ENCODE data around the gene PRDM16. TPM values are rescaled to one million over a fixed set of nuclear protein-coding genes. Genes with fewer than 3 reads are reported as not detected.
"Not testable (repeated sequence)": the region's sequence is repeated elsewhere in the genome, so short reads cannot be mapped to it uniquely, and the experiment has no call there.

Gene PRDM16
- total and polyA plus RNA-seq, 2 of the 4 experiments (the other 2 are of a cell fraction) = 0.02 TPM; not detected in 1

- H2BK15ac ChIP-seq (ENCODE audit: low read depth, low read length); H4K8ac ChIP-seq (ENCODE audit: low read depth in 2 of 2, low read length in 2 of 2); H3K27me3 ChIP-seq (ENCODE audit: control insufficient read depth, insufficient read depth, low read length); H2AK9ac ChIP-seq (replicated peaks; ENCODE audit: low read depth, low read length, poor library complexity); H3K36me3 ChIP-seq (ENCODE audit: control insufficient read depth, insufficient read depth, low read length); dilution Hi-C loops (cut with HindIII; ENCODE audit: low sequenced_read_pairs, unreplicated experiment); H3K27ac ChIP-seq (ENCODE audit: insufficient read depth, low read length); DNase-seq; H3K9ac ChIP-seq (ENCODE audit: low read depth, low read length); H3K4me1 ChIP-seq (ENCODE audit: control insufficient read depth, insufficient read depth, low read length); H4K20me1 ChIP-seq (ENCODE audit: insufficient read depth, low read length); H3K79me1 ChIP-seq (ENCODE audit: low read depth in 1 of 2, low read length in 2 of 2); ATAC-seq (ENCODE audit: low read depth); H3K4me3 ChIP-seq (ENCODE audit: insufficient read depth, low read depth, low read length); CTCF ChIA-PET; H3K4ac ChIP-seq (ENCODE audit: low read depth, low read length); H3K4me2 ChIP-seq (ENCODE audit: low read depth, low read length); POLR2A ChIA-PET (ENCODE audit: unreplicated experiment); H3K56ac ChIP-seq (ENCODE audit: extremely low read depth, insufficient read depth, low read length); H4K91ac ChIP-seq (ENCODE audit: insufficient read depth, low read depth, low read length); H3K9me3 ChIP-seq (ENCODE audit: control insufficient read depth, insufficient read depth, low read length); H3K9me1 ChIP-seq (ENCODE audit: insufficient read depth, low read length); H3K23ac ChIP-seq (ENCODE audit: low read depth, low read length); H3K14ac ChIP-seq (replicated peaks; ENCODE audit: low read depth, low read length); H3K18ac ChIP-seq (ENCODE audit: low read depth, low read length); BruUV-seq (replicated peaks); intact Hi-C loops (cut with micrococcal nuclease); H2AK5ac ChIP-seq (ENCODE audit: low read depth, low read length); H2AFZ ChIP-seq (replicated peaks; ENCODE audit: low read length, poor library complexity); H2BK5ac ChIP-seq (ENCODE audit: low read depth, low read length, poor library complexity, severe bottlenecking); H2BK120ac ChIP-seq (ENCODE audit: low read depth, low read length); H4K5ac ChIP-seq (ENCODE audit: low read depth, low read length); H2BK20ac ChIP-seq (ENCODE audit: low read depth, low read length): not testable (repeated sequence)
- in situ Hi-C loops (cut with MboI; ENCODE audit: low sequenced_read_pairs) = loop anchor here (10.0 kb wide), 1 partner anchor 65 kb away; no protein-coding TSS in a partner anchor
- WGBS, 2 experiments (ENCODE audit: extremely low coverage in 2 of 2, insufficient read length in 1 of 2) = no CpG with 5 or more reads among the region's 3 CpGs
Measured at GRCh38 chr1:3239991-3240390, 171.0 kb downstream of the PRDM16 start.
